ENCODE results near the gene EXD3.
"Not testable (repeated sequence)": the region's sequence is repeated elsewhere in the genome, so short reads cannot be mapped to it uniquely, and the experiment has no call there.

EXD3 gene

DNA sequence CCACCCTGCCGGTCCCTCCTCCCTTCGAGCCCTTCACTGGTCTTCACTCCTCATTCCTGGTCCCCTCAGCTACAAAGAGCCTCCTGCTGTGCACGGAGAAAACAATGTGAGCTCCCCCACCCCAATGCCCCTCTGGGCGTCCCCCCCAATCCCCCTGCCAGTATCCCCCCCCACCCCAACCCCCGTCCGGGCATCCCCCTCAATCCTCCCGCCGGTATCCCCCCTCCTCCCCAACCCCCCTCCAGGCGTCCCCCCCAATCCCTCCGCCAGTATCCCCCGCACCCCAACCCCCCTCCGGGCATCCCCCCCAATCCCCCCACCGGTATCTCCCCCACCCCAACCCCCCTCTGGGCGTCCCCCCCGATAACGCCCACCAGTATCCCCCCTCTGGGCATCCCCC lies 42.8 kb downstream of the EXD3 start:
- no peak for DNase-seq
- no peaks in the 10 kb centered on the region for H3K79me2 ChIP-seq (ENCODE audit: low read length)

DNA sequence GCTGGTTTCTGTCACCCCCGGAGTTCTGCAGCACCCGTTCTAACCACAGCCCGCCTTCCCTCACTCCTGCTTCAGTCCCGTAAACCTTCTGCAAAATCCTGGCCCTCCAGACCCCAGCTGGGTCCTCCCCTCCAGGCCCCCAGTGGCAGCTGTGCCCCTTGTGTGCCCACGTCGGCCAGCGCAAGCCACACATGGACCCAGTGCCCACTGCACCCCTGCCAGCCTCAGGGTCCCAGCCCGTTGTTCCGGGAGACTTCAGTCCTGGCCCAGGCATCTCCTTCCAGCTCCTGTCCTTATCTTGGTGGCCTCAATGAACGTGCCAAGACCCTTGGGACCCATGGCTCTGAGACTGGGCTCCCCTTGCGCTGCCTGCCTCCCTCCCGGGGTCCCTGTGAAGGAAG lies 43.2 kb downstream of the EXD3 start:
- Histone ChIP-seq H3K27me3 (replicated peaks; ENCODE audit: insufficient read depth, low read length) (peaks cover 37% of the 10 kb centered on the region), H3K36me3 (replicated peaks; ENCODE audit: insufficient read depth, low read length) (no peaks in the 10 kb centered on the region), H3K9me2 (replicated peaks; ENCODE audit: insufficient read depth, low read length) (no peaks in the 10 kb centered on the region), H3K9ac (ENCODE audit: low read length) (no peak overlapping the region), H3K4me1 (ENCODE audit: low read length) (no peaks in the 10 kb centered on the region), H3K79me2 (ENCODE audit: low read length) (no peaks in the 10 kb centered on the region), H4K20me1 (ENCODE audit: insufficient read depth, low read length) (no peaks in the 10 kb centered on the region), H2AFZ (ENCODE audit: low read length) (no peak overlapping the region), H3K9me3 (replicated peaks; ENCODE audit: insufficient read depth, low read length) (no peaks in the 10 kb centered on the region), H3F3A (ENCODE audit: insufficient read depth, low read length) (no peaks in the 10 kb centered on the region), H3K4me3 (ENCODE audit: low read length) (no peak overlapping the region), H3K27ac (ENCODE audit: low read length) (no peak overlapping the region), H3K4me2 (ENCODE audit: low read depth, low read length) (no peak overlapping the region)
- DNase-seq, result no peak
- no peak for TF ChIP-seq EZH2phosphoT487 (IDR thresholded peaks at IDR 0.05; ENCODE audit: low read length)
- TF ChIP-seq EZH2 (optimal IDR thresholded peaks at IDR 0.05; ENCODE audit: low read depth, low read length), result no peak
- TF ChIP-seq, protein P1, sequence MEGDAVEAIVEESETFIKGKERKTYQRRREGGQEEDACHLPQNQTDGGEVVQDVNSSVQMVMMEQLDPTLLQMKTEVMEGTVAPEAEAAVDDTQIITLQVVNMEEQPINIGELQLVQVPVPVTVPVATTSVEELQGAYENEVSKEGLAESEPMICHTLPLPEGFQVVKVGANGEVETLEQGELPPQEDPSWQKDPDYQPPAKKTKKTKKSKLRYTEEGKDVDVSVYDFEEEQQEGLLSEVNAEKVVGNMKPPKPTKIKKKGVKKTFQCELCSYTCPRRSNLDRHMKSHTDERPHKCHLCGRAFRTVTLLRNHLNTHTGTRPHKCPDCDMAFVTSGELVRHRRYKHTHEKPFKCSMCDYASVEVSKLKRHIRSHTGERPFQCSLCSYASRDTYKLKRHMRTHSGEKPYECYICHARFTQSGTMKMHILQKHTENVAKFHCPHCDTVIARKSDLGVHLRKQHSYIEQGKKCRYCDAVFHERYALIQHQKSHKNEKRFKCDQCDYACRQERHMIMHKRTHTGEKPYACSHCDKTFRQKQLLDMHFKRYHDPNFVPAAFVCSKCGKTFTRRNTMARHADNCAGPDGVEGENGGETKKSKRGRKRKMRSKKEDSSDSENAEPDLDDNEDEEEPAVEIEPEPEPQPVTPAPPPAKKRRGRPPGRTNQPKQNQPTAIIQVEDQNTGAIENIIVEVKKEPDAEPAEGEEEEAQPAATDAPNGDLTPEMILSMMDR (IDR thresholded peaks at IDR 0.05; ENCODE audit: low read length), result no peak

More for the DNA sequence above, 42.8 kb downstream of the EXD3 start:
- no peaks in the 10 kb centered on the region for H3K9me2 ChIP-seq (replicated peaks; ENCODE audit: insufficient read depth, low read length)
- H3K4me3 ChIP-seq (ENCODE audit: low read length), result no peak overlapping the region
- H3K9me3 ChIP-seq (replicated peaks; ENCODE audit: insufficient read depth, low read length), result no peaks in the 10 kb centered on the region
- no peak overlapping the region for H3K27ac ChIP-seq (ENCODE audit: low read length)
- H3K9ac ChIP-seq (ENCODE audit: low read length), result no peak overlapping the region
- no peak overlapping the region for H2AFZ ChIP-seq (ENCODE audit: low read length)
- H3K4me1 ChIP-seq (ENCODE audit: low read length), result no peaks in the 10 kb centered on the region
- TF ChIP-seq EZH2phosphoT487 (IDR thresholded peaks at IDR 0.05; ENCODE audit: low read length) (no peak), EZH2 (optimal IDR thresholded peaks at IDR 0.05; ENCODE audit: low read depth, low read length) (no peak)
- TF ChIP-seq, protein P1 (IDR thresholded peaks at IDR 0.05; ENCODE audit: low read length), result no peak
- no peaks in the 10 kb centered on the region for H4K20me1 ChIP-seq (ENCODE audit: insufficient read depth, low read length)
- H3F3A ChIP-seq (ENCODE audit: insufficient read depth, low read length), result no peaks in the 10 kb centered on the region
- no peaks in the 10 kb centered on the region for H3K36me3 ChIP-seq (replicated peaks; ENCODE audit: insufficient read depth, low read length)
- peaks cover 34% of the 10 kb centered on the region for H3K27me3 ChIP-seq (replicated peaks; ENCODE audit: insufficient read depth, low read length)
- no peak overlapping the region for H3K4me2 ChIP-seq (ENCODE audit: low read depth, low read length)

DNA sequence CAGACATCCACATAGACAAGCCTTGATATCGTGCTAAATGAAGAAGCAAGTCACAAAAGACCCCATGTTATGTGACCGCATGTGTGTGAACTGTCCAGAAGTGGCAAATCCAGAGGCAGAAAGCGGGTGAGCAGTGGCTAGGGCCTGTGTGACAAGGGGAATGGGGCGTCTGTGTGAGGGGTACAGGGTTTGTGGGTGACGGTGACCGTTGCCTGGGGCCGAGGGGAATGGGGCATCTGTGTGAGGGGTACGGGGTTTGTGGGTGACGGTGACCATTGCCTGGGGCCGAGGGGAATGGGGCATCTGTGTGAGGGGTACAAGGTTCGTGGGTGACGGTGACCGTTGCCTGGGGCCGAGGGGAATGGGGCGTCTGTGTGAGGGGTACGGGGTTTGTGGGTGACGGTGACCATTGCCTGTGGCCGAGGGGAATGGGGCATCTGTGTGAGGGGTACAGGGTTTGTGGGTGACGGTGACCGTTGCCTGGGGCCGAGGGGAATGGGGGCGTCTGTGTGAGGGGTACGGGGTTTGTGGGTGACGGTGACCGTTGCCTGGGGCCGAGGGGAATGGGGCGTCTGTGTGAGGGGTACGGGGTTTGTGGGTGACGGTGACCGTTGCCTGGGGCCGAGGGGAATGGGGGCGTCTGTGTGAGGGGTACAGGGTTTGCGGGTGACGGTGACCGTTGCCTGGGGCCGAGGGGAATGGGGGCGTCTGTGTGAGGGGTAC lies 44.1 kb downstream of the EXD3 start:
- not testable (repeated sequence) for H2AFZ ChIP-seq (ENCODE audit: low read length); H3K36me3 ChIP-seq (replicated peaks; ENCODE audit: insufficient read depth, low read length); H3K9me3 ChIP-seq (replicated peaks; ENCODE audit: insufficient read depth, low read length); DNase-seq; H3K27ac ChIP-seq (ENCODE audit: low read length); H3K4me3 ChIP-seq (ENCODE audit: low read length); H3K9ac ChIP-seq (ENCODE audit: low read length); H3F3A ChIP-seq (ENCODE audit: insufficient read depth, low read length); H3K9me2 ChIP-seq (replicated peaks; ENCODE audit: insufficient read depth, low read length); H3K4me2 ChIP-seq (ENCODE audit: low read depth, low read length); H4K20me1 ChIP-seq (ENCODE audit: insufficient read depth, low read length); H3K79me2 ChIP-seq (ENCODE audit: low read length); H3K4me1 ChIP-seq (ENCODE audit: low read length)
- peaks cover 46% of the 10 kb centered on the region for H3K27me3 ChIP-seq (replicated peaks; ENCODE audit: insufficient read depth, low read length)

DNA sequence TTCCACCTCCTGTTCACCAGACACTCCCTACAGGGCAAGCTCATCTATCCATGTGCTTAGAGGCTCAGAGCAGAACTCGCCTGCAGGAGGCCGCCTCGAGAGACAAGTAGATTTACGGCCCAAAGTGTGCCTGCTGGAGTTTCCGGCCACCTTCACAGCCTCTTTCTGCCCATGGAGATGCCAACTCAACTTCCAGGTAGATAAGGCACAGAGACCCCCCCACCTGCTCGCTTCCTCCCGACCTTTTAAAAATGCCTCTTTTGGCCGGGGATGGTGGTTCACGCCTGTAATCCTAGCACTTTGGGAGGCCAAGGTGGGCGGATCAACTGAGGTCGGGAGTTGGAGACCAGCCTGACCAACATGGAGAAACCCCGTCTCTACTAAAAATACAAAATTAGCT lies 46.6 kb downstream of the EXD3 start:
- H3K4me1 ChIP-seq (ENCODE audit: low read length), result no peaks in the 10 kb centered on the region

More for the DNA sequence above, 46.6 kb downstream of the EXD3 start:
- H3K9ac ChIP-seq (ENCODE audit: low read length), result no peak overlapping the region
- no peak for DNase-seq
- H3K9me2 ChIP-seq (replicated peaks; ENCODE audit: insufficient read depth, low read length), result no peaks in the 10 kb centered on the region
- no peak overlapping the region for H3K4me2 ChIP-seq (ENCODE audit: low read depth, low read length)
- TF ChIP-seq EZH2 (optimal IDR thresholded peaks at IDR 0.05; ENCODE audit: low read depth, low read length) (no peak), EZH2phosphoT487 (IDR thresholded peaks at IDR 0.05; ENCODE audit: low read length) (no peak)
- TF ChIP-seq, protein P1 (IDR thresholded peaks at IDR 0.05; ENCODE audit: low read length), result no peak
- H3K9me3 ChIP-seq (replicated peaks; ENCODE audit: insufficient read depth, low read length), result no peaks in the 10 kb centered on the region
- no peaks in the 10 kb centered on the region for H3K36me3 ChIP-seq (replicated peaks; ENCODE audit: insufficient read depth, low read length)
- no peak overlapping the region for H3K4me3 ChIP-seq (ENCODE audit: low read length)
- no peak overlapping the region for H3K27ac ChIP-seq (ENCODE audit: low read length)
- no peaks in the 10 kb centered on the region for H3K79me2 ChIP-seq (ENCODE audit: low read length)
- H4K20me1 ChIP-seq (ENCODE audit: insufficient read depth, low read length), result no peaks in the 10 kb centered on the region
- H3F3A ChIP-seq (ENCODE audit: insufficient read depth, low read length), result no peaks in the 10 kb centered on the region
- peaks cover 71% of the 10 kb centered on the region for H3K27me3 ChIP-seq (replicated peaks; ENCODE audit: insufficient read depth, low read length)
- H2AFZ ChIP-seq (ENCODE audit: low read length), result no peak overlapping the region
